ENCODE measurements around the gene SAP30BP. TPM values are rescaled to one million over a fixed set of nuclear protein-coding genes. Genes with fewer than 3 reads are reported as not detected.

SAP30BP gene
- total RNA-seq, 4 donors from 2014 or later = 58.0 to 78.9 (median 61.7) TPM

DNA sequence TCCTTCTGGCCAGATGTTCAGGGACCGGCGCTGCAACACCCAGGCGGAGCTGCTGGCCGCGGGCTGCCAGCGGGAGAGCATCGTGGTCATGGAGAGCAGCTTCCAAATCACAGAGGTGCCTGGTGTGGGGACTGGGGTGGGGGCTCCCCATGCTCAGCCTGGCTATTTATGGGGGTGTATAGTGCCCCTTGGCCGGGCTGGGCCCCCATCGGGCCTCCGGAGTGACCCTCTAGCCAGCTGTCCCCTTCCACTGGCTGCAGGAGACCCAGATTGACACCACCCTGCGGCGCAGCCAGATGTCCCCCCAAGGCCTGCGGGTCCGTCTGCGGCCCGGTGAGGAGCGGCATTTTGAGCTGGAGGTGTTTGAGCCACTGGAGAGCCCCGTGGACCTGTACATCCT is 60.3 kb downstream of the SAP30BP start:
- TF ChIP-seq, protein P1, sequence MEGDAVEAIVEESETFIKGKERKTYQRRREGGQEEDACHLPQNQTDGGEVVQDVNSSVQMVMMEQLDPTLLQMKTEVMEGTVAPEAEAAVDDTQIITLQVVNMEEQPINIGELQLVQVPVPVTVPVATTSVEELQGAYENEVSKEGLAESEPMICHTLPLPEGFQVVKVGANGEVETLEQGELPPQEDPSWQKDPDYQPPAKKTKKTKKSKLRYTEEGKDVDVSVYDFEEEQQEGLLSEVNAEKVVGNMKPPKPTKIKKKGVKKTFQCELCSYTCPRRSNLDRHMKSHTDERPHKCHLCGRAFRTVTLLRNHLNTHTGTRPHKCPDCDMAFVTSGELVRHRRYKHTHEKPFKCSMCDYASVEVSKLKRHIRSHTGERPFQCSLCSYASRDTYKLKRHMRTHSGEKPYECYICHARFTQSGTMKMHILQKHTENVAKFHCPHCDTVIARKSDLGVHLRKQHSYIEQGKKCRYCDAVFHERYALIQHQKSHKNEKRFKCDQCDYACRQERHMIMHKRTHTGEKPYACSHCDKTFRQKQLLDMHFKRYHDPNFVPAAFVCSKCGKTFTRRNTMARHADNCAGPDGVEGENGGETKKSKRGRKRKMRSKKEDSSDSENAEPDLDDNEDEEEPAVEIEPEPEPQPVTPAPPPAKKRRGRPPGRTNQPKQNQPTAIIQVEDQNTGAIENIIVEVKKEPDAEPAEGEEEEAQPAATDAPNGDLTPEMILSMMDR (IDR thresholded peaks at IDR 0.05; ENCODE audit: low read depth) = no peak

DNA sequence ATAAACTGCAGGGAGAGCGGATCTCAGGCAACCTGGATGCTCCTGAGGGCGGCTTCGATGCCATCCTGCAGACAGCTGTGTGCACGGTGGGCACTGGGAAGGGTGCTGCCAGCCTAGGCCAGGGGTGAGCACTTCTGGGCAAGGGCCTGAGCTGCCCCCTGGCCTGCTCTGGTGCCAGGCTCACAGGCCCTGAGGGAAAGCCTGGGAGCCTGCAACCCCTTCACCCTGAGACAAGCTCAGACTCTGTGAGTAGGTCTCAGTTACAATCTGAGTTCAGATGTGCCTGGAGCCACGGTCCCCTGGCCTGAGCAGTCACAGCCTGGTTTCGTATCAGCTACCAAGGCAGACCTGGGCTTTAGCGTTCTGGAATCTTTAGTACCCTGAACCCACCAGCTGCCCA is 62.2 kb downstream of the SAP30BP start:
- TF ChIP-seq, protein P1 (IDR thresholded peaks at IDR 0.05; ENCODE audit: low read depth) = no peak

DNA sequence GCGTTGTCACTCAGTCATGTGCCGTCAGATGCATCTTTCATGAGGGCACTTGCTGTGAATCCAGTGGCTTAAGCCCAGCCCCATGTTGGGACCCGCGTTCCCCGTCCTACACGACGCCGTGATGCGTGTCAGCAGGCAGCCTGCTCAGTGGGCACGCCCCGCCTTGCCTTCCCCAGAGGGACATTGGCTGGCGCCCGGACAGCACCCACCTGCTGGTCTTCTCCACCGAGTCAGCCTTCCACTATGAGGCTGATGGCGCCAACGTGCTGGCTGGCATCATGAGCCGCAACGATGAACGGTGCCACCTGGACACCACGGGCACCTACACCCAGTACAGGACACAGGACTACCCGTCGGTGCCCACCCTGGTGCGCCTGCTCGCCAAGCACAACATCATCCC is 62.9 kb downstream of the SAP30BP start:
- TF ChIP-seq, protein P1 (IDR thresholded peaks at IDR 0.05; ENCODE audit: low read depth) = no peak

DNA sequence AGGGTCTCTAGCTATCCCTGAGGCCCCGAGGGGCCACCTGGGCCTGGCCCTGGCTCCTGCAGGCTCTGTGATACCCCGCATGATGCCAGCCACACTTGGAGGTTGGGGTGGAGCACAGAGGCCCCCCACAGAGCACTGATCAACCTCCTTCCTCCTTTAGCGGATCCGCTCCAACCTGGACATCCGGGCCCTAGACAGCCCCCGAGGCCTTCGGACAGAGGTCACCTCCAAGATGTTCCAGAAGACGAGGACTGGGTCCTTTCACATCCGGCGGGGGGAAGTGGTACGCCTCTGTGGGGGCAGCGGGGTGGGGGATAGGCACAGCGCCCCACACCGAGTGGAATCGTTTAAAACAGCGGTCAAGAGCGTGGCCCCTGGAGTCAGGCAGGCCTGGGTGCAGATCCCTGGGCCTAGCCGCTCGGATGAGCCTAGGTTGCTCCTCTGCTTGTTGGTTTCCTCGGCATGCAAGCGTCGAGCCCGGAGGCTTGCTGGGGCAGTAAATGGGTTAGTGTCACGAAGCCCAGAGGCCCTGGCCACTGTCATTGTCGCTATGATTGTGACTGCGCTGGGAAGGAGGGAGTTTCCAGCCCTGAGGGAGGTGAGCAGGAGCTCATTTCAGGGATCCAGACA is 64.1 kb downstream of the SAP30BP start:
- TF ChIP-seq, protein P1 (IDR thresholded peaks at IDR 0.05; ENCODE audit: low read depth) = no peak

DNA sequence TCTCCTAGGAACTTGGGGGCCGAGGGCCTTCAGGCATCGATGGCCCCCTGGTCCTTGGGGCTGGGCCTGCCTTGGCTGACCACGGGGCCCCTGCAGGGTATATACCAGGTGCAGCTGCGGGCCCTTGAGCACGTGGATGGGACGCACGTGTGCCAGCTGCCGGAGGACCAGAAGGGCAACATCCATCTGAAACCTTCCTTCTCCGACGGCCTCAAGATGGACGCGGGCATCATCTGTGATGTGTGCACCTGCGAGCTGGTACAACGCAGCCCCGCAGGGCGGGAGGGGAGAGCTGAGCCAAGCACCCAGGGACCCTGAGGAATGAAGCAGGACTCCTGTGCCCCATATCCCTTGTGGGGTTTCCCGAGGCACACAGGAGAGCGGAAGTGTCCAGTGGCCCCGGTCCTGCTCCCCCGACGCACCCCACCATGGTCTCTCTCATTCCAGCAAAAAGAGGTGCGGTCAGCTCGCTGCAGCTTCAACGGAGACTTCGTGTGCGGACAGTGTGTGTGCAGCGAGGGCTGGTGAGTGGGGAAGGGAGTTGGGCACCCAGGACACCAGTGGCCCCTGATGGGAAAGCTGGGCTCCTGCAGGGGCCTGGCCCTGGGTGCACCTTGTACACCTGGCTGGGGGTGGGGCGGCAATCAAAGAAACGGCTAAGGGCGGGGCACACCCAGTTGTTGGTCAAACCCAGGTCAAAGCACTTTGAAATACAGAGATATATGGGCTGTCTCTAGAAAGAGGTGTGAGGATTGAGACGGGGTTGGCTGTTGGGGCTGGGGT is 64.8 kb downstream of the SAP30BP start:
- TF ChIP-seq, protein P1 (IDR thresholded peaks at IDR 0.05; ENCODE audit: low read depth) = no peak

DNA sequence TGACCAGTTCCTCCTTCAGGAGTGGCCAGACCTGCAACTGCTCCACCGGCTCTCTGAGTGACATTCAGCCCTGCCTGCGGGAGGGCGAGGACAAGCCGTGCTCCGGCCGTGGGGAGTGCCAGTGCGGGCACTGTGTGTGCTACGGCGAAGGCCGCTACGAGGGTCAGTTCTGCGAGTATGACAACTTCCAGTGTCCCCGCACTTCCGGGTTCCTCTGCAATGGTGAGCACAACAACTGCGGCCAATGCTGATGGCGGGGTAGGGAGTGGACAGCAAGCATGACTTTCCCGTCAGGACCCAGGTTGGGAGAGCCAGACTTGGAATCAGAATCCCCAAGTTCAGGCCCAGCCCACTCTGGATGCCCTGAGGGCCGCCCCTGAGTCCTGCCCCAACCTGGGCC is 66.3 kb downstream of the SAP30BP start:
- TF ChIP-seq, protein P1 (IDR thresholded peaks at IDR 0.05; ENCODE audit: low read depth) = no peak

DNA sequence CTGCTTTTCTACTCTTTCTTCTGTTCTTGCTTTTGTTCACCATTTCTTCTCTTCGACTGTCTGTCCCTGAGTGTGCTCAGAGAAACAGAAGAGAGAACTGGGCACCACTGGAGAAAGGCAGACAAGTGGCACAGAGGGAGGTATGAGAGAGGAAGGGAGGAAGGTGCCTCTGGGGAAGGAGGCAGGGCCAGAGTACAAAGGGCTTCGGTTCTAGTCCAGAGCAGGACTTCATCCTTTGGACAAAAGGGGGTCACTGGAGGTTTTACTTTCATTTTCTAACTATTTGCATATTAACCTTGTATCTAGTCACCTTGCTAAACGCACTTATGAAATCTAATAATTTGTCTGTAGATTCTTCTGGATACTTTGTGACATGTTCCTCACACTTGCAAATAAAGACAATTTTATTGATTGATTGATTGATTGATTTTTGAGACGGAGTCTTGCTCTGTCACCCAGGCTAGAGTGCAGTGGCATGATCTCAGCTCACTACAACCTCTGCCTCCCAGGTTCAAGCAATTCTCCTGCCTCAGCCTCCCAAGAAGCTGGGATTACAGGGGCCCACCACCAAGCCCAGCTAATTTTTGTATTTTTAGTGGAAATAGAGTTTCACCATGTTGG is 67.6 kb downstream of the SAP30BP start:
- TF ChIP-seq, protein P1 (IDR thresholded peaks at IDR 0.05; ENCODE audit: low read depth) = no peak
